Mammary epithelial cell (primary cell): ENCODE measurements around the gene SLC16A8.

Source experiments
- EZH2 ChIP-seq: IDR thresholded peaks from 2 replicates; pipeline ENCODE4 v1.6.1; 2012; ENCODE audit warnings: low read length, inconsistent platforms, borderline replicate concordance
- TF ChIP-seq, protein P1 (sequence below), 2 donors: IDR thresholded peaks in 1 of 2; conservative IDR thresholded peaks in 1 of 2; 2 replicates each; pipeline ENCODE4 v1.5.1; 2011 to 2012; ENCODE audit warnings: inconsistent platforms in 2 of 2, low read length in 2 of 2, mild to moderate bottlenecking in 2 of 2, control low read depth in 1 of 2, low read depth in 1 of 2; ENCODE audit not compliant: insufficient read depth in 1 of 2; ENCODE audit errors: extremely low read depth in 1 of 2

DNA sequence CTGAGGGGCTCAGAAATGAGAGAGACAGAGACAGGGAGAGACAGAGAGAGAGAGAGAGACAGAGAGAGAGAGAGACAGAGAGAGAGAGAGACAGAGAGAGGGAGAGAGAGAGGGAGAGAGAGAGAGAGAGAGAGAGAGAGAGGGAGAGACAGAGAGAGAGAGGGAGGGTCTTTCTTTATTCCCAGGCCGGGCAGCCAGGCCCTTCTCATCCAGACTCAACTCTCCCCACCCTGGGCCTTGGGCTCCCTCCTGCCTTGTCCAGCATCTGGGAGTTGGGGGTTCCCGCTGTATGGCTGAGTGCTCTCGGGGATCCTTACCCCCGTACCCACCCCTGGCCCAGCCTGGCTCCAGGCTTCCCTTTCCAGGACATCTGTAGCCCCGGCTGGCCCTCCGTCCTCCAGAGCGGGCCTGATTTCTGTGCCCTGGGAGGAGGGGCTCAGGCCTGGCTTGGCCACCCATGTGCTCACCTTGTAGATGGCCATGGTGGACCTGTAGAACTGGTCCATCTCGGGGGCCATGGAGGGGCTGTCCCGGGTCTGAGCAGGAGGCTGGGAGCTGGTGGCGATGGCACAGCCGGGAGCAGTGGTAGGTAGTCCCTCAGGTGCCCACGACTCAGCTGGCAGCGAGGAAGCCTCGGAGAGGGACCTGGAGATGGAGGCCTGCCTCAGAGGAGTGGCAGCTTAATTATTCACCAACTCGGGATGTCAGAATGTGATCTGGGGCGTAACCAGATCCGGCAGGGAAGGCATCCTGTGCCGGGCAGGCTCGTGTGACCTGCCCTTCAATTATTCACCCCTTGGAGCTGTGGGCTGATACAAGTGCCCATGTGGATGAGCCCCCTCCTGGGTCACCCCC is 26.3 kb upstream of the SLC16A8 start, which contains the start of gene BAIAP2L2:
- TF ChIP-seq, protein P1, sequence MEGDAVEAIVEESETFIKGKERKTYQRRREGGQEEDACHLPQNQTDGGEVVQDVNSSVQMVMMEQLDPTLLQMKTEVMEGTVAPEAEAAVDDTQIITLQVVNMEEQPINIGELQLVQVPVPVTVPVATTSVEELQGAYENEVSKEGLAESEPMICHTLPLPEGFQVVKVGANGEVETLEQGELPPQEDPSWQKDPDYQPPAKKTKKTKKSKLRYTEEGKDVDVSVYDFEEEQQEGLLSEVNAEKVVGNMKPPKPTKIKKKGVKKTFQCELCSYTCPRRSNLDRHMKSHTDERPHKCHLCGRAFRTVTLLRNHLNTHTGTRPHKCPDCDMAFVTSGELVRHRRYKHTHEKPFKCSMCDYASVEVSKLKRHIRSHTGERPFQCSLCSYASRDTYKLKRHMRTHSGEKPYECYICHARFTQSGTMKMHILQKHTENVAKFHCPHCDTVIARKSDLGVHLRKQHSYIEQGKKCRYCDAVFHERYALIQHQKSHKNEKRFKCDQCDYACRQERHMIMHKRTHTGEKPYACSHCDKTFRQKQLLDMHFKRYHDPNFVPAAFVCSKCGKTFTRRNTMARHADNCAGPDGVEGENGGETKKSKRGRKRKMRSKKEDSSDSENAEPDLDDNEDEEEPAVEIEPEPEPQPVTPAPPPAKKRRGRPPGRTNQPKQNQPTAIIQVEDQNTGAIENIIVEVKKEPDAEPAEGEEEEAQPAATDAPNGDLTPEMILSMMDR (conservative IDR thresholded peaks at IDR 0.05 in 1 of 2, IDR thresholded peaks at IDR 0.05 in 1 of 2; ENCODE audit: extremely low read depth in 1 of 2, insufficient read depth in 1 of 2, low read depth in 1 of 2, low read length in 2 of 2), result no peak
- TF ChIP-seq EZH2, result no peak
